ENCODE results near the gene LYZL1.
"Not testable (repeated sequence)": the region's sequence is repeated elsewhere in the genome, so short reads cannot be mapped to it uniquely, and the experiment has no call there.

LYZL1 gene

GRCh38 chr10:29265210-29265768 is 23.6 kb upstream of the LYZL1 start:
- DNase-seq, result no peak

- no peak for DNase-seq
Measured at GRCh38 chr10:29266641-29267040, 22.2 kb upstream of the LYZL1 start.

DNA sequence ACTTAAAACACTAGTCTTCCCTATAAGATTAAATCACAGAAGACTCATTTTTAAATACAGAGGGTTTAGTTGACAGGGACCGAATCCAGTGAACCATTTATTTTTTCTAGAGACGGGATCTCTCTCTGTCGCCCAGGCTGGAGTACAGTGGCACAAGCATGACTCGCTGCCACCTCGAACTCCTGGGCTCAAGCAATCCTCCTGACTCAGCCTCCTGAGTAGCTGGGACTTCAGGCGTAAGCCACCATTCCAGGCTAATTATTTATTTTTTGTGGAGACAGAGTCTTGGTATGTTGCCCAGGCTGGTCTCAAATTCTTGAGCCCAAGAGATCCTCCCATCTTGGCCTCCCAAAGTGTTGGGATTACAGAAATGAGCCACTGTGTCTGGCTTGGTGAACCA is 20.9 kb upstream of the LYZL1 start:
- no peak for DNase-seq

DNA sequence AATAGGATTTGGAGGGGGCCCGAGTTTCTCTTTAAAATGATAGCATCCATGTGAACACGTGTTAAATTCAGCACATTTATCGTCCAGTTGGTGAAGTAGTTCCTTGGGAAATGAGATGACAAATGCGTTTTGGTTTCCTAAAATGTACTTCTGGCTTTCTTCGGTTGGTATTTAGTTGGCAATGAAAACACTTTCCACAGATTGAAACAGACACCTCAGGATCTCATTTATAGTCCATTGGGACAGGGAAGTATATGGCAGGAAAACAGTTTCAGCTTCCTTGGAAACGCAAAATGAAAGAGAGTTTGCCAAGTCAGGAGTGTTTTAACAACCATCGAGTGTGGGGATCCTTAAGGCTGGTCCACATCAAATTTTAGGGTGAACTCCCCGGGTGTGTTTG is 19.4 kb upstream of the LYZL1 start:
- no peak for DNase-seq

DNA sequence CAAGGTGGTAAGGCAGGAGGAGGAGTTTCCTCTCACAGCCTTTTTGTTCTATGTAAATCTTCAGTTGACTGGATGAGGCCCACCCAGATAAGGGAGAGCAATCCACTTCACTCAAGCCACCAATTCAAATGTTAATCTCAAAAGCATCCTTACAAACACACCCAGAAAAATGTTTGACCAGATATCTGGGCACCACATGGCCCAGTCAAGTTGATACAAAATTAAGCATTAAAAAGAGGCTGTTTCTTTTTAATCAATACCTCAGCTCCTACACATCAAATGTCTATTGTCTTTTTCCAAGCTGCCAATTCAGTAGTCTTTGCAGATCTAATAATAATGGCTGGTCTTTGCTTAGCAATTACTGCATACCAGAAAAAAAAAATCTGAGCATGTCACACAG is 18.0 kb upstream of the LYZL1 start:
- no peak for DNase-seq

DNA sequence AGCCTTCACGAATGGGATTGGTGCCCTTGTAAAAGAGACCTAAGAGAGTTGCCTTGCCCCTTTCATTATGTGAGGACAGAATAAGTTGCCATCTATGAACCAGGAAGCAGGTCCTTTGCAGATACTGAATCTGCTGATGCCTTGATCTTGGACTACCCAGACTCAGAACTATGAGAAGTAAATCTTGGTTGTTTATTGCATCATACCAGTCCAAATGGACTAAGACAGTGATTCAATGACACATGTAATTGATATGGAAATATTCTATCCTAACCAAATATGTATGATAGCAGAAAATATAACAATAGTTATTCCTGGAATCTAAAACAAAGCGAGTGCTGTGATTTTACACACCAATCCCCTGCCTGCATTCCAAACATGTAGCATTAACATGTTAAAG is 17.0 kb upstream of the LYZL1 start:
- no peak for DNase-seq

- DNase-seq, result no peak
Measured at GRCh38 chr10:29273478-29273877, 15.4 kb upstream of the LYZL1 start.

DNA sequence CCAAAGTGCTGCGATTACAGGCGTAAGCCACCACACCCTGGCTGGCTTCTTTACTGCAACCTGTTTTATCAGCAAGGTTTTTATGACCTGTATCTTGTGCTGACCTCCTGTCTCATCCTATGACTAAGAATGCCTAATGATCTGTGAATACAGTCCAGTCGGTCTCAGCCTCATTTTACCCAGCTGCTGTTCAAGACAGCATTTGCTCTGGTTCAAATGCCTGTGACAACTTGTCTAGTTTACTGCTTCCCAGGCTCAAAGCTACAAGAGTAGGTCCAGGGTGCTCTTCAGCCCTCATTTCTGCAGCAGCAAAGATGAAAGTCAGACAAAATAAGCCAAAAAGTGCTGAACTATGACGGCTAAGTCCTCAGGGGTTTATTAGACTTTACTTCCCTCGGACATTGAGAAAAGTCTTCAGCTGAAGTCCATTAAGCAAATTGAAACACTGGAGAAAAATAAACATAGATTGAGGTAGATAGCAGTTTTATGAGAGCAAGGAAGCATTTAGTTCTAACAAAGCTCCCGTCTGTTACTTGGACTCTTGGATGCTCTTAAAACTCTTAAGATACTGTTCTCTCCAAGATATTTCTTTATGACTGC is 12.5 kb upstream of the LYZL1 start:
- no peak for DNase-seq

DNA sequence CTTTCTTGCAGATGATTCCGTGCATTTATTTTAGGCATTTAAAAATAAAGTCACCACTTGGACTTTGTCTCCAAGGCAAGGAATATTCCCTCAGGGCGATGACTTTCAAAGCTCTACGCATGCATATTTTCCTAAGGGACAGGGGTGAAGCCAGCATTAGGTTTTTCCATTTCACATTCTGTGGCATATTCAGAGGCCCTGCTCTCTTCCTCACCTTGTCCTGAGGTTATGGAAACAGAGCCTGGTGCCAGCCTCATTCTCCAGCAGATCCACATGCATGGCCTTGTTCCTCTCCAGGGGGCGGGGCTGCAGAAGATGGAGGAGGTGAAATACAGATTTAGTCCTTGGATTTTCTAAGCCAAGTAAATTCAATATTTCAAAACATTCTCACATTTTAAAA is 11.6 kb upstream of the LYZL1 start:
- no peak for DNase-seq

GRCh38 chr10:29279779-29280487 is 8.9 kb upstream of the LYZL1 start:
- DNase-seq, result no peak

DNA sequence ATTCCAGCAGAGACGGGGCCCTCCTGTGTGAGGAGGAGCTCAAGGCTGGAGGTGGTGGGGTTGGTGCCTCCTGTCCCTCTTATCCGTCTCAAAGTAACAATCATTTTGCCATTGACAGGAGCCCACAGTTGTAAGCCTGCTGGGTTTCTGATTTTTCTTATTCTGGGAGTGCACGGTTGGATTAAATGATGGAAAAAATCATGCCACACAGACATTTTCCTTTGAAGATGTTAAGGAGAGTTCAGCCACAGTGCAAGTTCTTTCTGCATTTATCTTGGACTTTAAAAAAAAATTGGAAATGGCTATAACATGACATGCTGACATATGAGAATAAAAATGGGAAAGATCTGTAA is 8.4 kb upstream of the LYZL1 start:
- DNase-seq, result no peak

DNA sequence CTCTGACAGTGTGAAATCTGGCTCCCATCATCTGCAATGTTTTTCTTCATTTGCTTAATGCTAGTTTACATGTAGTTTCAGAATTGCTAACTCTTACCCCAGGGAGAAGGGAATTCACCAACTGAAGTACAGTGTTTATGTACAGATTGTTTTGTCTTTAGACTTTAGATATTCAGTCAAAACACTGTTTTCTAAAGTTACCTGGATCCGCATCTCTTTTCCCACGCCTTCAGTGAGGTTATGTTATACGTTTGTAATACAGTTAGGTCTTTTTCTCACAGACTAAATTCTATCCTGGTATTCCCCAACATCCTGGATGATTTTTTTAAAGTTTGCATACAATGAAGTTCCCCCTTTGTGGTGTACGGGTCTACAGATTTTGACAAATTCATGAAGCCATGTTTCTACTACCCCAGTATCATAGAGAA is 3.2 kb upstream of the LYZL1 start:
- DNase-seq, result no peak

GRCh38 chr10:29287635-29288034 is 1.2 kb upstream of the LYZL1 start:
- no peak for DNase-seq

GRCh38 chr10:29291561-29291960 is 2.7 kb downstream of the LYZL1 start:
- DNase-seq, result not testable (repeated sequence)

DNA sequence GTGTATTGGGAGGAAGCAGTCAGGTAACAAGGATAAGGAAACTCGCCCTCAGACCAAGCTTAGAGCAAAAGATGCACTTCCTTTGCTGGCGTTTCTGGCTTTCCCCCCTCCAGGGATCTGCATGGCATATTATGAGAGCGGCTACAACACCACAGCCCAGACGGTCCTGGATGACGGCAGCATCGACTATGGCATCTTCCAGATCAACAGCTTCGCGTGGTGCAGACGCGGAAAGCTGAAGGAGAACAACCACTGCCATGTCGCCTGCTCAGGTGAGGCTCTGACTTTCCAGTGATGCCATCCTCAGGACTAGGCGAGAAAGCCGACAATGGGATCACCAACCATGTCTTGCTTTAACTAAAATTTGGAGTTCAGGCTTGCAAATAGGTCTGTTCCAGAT is 3.5 kb downstream of the LYZL1 start:
- not testable (repeated sequence) for DNase-seq

DNA sequence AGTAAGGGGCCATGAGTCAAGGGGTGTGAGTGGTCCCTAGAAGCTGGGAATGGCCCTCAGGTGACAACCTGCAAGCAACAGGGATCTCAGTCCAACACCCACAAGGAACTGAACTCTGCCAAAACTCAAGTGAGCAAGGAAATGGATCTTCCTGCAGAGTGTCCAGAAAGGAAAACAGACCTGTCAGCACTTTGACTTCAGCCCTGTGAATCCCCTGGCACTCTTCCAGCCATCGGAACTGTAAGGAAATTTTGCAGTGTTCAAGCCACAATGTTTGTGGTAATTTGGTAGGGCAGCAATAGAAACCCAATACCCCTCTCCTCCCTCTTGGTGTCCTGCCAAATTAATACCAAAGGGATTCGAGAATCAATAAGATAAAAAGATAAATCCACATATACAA is 6.9 kb downstream of the LYZL1 start:
- no peak for DNase-seq

- no peak for DNase-seq
Measured at GRCh38 chr10:29297678-29298077, 8.8 kb downstream of the LYZL1 start.

GRCh38 chr10:29301359-29301910 is 12.6 kb downstream of the LYZL1 start:
- DNase-seq, result no peak

GRCh38 chr10:29302499-29302898 is 13.6 kb downstream of the LYZL1 start:
- no peak for DNase-seq

DNA sequence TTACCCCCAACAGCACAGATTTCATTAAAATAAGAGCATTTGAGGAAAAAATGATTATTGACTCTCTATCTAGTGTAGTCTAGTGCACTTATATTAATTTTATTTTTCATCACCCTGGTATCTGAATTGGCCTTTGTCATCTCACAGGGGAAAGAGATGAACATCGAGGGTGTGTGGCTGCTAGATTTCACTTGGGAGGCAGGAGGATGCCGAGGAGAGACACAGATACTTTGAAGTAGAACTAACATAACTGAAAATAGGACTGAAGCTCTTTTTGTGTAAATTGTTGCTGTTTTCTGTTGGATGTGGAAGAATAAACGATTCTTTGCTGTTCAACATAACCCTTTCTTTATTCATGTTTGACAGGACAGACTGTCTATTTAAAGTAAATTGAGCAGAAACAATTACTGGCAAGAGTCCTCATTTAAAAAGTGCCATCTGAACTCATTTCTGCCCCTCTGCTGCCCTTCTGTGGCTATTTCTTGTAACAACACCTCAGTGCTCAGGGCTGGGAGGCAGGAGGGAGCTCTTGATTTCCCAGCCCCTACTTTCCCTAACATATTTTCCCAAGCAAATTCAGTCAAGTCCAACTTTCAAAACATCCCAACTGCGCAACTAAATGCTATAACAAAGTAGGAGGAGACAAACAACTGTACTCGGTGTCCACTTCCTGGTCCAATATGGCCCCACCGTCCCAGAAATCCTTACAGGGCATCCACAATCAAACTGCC is 15.6 kb downstream of the LYZL1 start:
- no peak for DNase-seq

GRCh38 chr10:29304995-29305335 is 16.1 kb downstream of the LYZL1 start:
- DNase-seq, result no peak

- DNase-seq, result no peak
Measured at GRCh38 chr10:29306688-29307087, 17.8 kb downstream of the LYZL1 start.

DNA sequence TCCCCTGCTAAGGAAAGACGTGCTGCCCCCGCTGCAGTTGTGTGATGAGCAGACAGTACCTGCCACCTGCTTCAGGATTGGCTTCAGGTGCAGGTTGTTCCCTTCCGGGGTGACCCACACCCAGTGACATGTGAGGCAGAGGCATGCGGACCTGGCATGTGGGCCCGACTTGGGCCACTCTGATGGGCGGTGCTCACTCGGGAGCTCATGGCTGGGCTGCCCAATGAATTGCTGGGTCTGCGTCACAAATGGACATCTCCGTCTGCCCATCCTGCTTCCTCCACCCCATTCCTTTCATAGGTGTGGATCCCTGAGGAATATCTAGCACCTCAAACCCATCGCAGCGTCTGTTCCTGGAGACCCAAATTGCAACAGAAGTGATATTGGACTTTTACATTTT is 19.3 kb downstream of the LYZL1 start:
- not testable (repeated sequence) for DNase-seq

DNA sequence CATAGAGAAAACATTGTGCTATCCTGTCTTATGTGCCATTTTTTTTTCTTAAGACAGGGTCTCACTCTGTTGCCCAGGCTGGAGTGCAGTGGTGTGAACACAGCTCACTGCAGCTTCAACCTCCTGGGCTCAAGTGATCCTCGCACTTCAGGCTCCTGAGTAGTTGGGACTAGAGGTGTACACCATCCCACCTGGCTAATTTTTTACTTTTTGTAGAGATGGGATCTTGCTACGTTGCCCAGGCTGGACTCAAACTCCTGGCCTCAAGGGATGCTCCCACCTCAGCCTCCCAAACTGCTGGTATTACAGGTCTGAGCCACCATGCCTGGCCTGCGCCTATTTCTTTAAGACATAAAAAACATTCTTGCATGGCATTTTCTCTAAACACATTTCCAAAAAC is 20.6 kb downstream of the LYZL1 start:
- no peak for DNase-seq
